Kidney (tissue), 14 donors: ENCODE measurements around the gene SLC35F1. TPM values are rescaled to one million over a fixed set of nuclear protein-coding genes. Genes with fewer than 3 reads are reported as not detected.
A peak's percentile ranks its signal among the peaks of the same experiment; 100 is the strongest.

Experiments used
- DNase-seq, 5 donors: peaks; one replicate each; pipeline ENCODE4 v3.0.0-alpha.2; 2013 to 2020
- FAIRE-seq: peaks from 2 replicates; lab custom pipeline; 2012; peaks lifted over from hg19 to GRCh38; lab: Jason Lieb, UNC
- H3K27ac ChIP-seq, 2 donors: one replicate each; pipeline ENCODE4 v1.7.0; 2013; ENCODE audit warnings: low read depth in 2 of 2, low read length in 2 of 2, inconsistent platforms in 1 of 2
- H3K27me3 ChIP-seq: one replicate; pipeline ENCODE4 v1.7.1; 2013; ENCODE audit warnings: low read length, inconsistent platforms; ENCODE audit not compliant: control insufficient read depth, insufficient read depth
- H3K36me3 ChIP-seq, 3 donors: one replicate each; pipeline versions ENCODE4 v1.7.0 to v1.7.1; 2013; ENCODE audit warnings: low read length in 3 of 3, control low read depth in 1 of 3, inconsistent platforms in 1 of 3; ENCODE audit not compliant: insufficient read depth in 3 of 3, control insufficient read depth in 2 of 3
- H3K4me1 ChIP-seq, 3 donors: one replicate each; pipeline versions ENCODE4 v1.7.0 to v1.7.1; 2013; ENCODE audit warnings: low read length in 3 of 3, inconsistent platforms in 1 of 3, low read depth in 1 of 3; ENCODE audit not compliant: control insufficient read depth in 2 of 3, insufficient read depth in 2 of 3
- H3K4me3 ChIP-seq, 3 donors: one replicate each; pipeline versions ENCODE4 v1.7.0 to v1.8.1; 2013; ENCODE audit warnings: low read length in 3 of 3, control low read depth in 1 of 3, inconsistent platforms in 1 of 3
- H3K9ac ChIP-seq, 3 donors: one replicate each; pipeline versions ENCODE4 v1.7.0 to v1.7.1; 2013; ENCODE audit warnings: low read length in 3 of 3, control low read depth in 1 of 3, inconsistent platforms in 1 of 3
- H3K9me3 ChIP-seq, 3 donors: one replicate each; pipeline versions ENCODE4 v1.7.0 to v1.7.1; 2013; ENCODE audit warnings: low read length in 3 of 3, control low read depth in 1 of 3, inconsistent platforms in 1 of 3; ENCODE audit not compliant: control insufficient read depth in 2 of 3, insufficient read depth in 1 of 3
- CTCF ChIP-seq: IDR thresholded peaks from 3 replicates; pipeline ENCODE4 v1.5.1; 2012; ENCODE audit warnings: mild to moderate bottlenecking, moderate library complexity, borderline replicate concordance; ENCODE audit not compliant: insufficient read depth; ENCODE audit errors: extremely low read depth
- intact Hi-C: fragments of 100-400 bp; cut with DNase I; formaldehyde crosslinking; loops from one replicate; pipeline ENCODE4 v1.11.1; 2022
- polyA plus RNA-seq: library from polyadenylated mRNA; stranded (reverse); fragments of 350-450 nt; fragmentation: Illumina TruSeq; extraction: RNeasy Lipid Tissue Mini Kit (QIAGEN cat#74804); gene quantifications from one replicate; pipeline ENCODE4 v1.2.3, GENCODE V29; 2014; ENCODE audit warnings: low read depth, low replicate concordance; ENCODE audit not compliant: insufficient read depth
- total RNA-seq: library from RNA; stranded (reverse); fragmentation: NEBNext Ultra II Directional; extraction: Animal tissue kit (Norgen Biotek cat#: 25700); gene quantifications from one replicate; pipeline ENCODE4 v1.2.1, GENCODE V29; 2021
- donor health status: control.
- donor health status: control.
- donor health status: control.
- donor health status: control.
- donor health status: control.
- donor health status: DM: yes; HTN: yes; CAD: no.
- donor health status: Normal renal cell carcinoma (clear cell type).

The SLC35F1 gene
- total and polyA plus RNA-seq, 2 donors from 2014 or later: 0.28 to 0.63 TPM

- H3K9me3 ChIP-seq: no peaks in the 10 kb centered on the region
- no peak for FAIRE-seq
- DNase-seq: no peak
- no peak overlapping the region for H3K9ac ChIP-seq
- H3K27ac ChIP-seq: no peak overlapping the region
- no peak overlapping the region for H3K4me3 ChIP-seq
- no peaks in the 10 kb centered on the region for H3K36me3 ChIP-seq
- TF ChIP-seq CTCF: no peak
- no peaks in the 10 kb centered on the region for H3K27me3 ChIP-seq
- no peaks in the 10 kb centered on the region for H3K4me1 ChIP-seq
- intact Hi-C loops: loop anchor here (10.0 kb wide), 1 partner anchor 494 kb away; no protein-coding TSS in a partner anchor
Observed at GRCh38 chr6:118281291-118281690, 374.2 kb downstream of the SLC35F1 start.

- no peak overlapping the region for H3K27ac ChIP-seq
- no peak overlapping the region for H3K4me3 ChIP-seq
- FAIRE-seq (no peak), DNase-seq (peak in 3 of 5 donors; percentile 23 to 79 (median 57))
- TF ChIP-seq CTCF: peak; percentile 41
- H3K27me3 ChIP-seq: no peaks in the 10 kb centered on the region
- H3K4me1 ChIP-seq: no peaks in the 10 kb centered on the region
- no peaks in the 10 kb centered on the region for H3K36me3 ChIP-seq
- no peak overlapping the region for H3K9ac ChIP-seq
- intact Hi-C loops: loop anchor here (10.0 kb wide), 1 partner anchor 491 kb away; no protein-coding TSS in a partner anchor
- H3K9me3 ChIP-seq: no peaks in the 10 kb centered on the region
Observed at GRCh38 chr6:118283766-118284165, 376.7 kb downstream of the SLC35F1 start.

DNA sequence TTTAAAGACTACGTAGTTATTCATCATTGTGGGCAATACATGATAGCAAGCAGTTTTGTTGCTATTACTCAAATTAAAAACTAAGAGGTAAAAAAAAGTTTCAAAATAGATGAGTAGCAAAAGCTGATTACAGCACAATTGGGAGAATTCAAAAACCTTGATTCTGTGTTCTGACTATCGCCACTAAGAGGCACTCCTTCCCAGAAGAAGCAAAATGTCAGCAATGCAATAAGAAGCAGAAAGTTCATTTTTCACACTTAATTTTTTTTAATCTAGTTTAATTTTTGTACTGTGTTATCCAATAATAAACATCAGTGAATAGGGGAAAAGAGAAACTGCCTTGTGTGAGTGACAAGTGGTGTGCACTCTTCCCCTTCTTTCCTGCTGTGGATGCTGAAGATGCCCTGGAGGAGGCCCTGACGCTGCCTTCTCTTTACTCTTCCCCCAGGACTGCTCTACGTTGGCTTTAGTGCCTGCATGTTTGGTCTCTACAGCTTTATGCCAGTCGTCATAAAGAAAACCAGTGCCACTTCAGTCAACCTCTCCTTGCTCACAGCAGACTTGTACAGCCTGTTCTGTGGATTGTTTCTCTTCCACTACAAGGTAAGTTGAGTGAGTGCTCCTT lies 377.8 kb downstream of the SLC35F1 start:
- peak in 1 of 5 donors; percentile 37 for DNase-seq
- H3K4me1 ChIP-seq: no peaks in the 10 kb centered on the region
- no peaks in the 10 kb centered on the region for H3K27me3 ChIP-seq
- intact Hi-C loops: loop anchor here (10.0 kb wide), 1 partner anchor 490 kb away; no protein-coding TSS in a partner anchor
- no peaks in the 10 kb centered on the region for H3K9me3 ChIP-seq
- peak; percentile 22 for TF ChIP-seq CTCF
- H3K9ac ChIP-seq: no peak overlapping the region
- no peak overlapping the region for H3K27ac ChIP-seq
- FAIRE-seq: peak; percentile 50
- no peak overlapping the region for H3K4me3 ChIP-seq
- no peaks in the 10 kb centered on the region for H3K36me3 ChIP-seq
